HG03575 (cell line): ENCODE data around the gene CYBC1.

Experiments used
- ATAC-seq: cut with Tn5 transposase; IDR thresholded peaks from one replicate; pipeline ENCODE4 v1.9.1; 2021; ENCODE audit not compliant: unreplicated experiment, insufficient number of reproducible peaks, low FRiP score; ENCODE audit errors: extremely low read depth

Gene CYBC1

GRCh38 chr17:82450357-82451106 is at the start of gene CYBC1:
CYBC1 (minus strand) TSS chr17:82450752; CDS start chr17:82449254, 1,498 bp downstream.
- no peak for ATAC-seq

- ATAC-seq = no peak
Observed at GRCh38 chr17:82497483-82498405, 47.2 kb upstream of the CYBC1 start.

GRCh38 chr17:82496529-82497434 is 46.2 kb upstream of the CYBC1 start:
- ATAC-seq = no peak

- no peak for ATAC-seq
Observed at GRCh38 chr17:82495844-82496528, 45.4 kb upstream of the CYBC1 start.

- no peak for ATAC-seq
Observed at GRCh38 chr17:82494236-82495055, 43.9 kb upstream of the CYBC1 start.

- no peak for ATAC-seq
Observed at GRCh38 chr17:82493226-82493781, 42.8 kb upstream of the CYBC1 start.

- no peak for ATAC-seq
Observed at GRCh38 chr17:82492643-82493225, 42.2 kb upstream of the CYBC1 start.

- no peak for ATAC-seq
Observed at GRCh38 chr17:82491533-82491932, 41.0 kb upstream of the CYBC1 start.

- ATAC-seq = no peak
Observed at GRCh38 chr17:82491196-82491530, 40.6 kb upstream of the CYBC1 start.

GRCh38 chr17:82490512-82491195 is 40.1 kb upstream of the CYBC1 start:
- no peak for ATAC-seq

GRCh38 chr17:82489851-82490511 is 39.4 kb upstream of the CYBC1 start:
- no peak for ATAC-seq

- ATAC-seq = no peak
Observed at GRCh38 chr17:82489117-82489516, 38.6 kb upstream of the CYBC1 start.

- no peak for ATAC-seq
Observed at GRCh38 chr17:82487910-82488309, 37.4 kb upstream of the CYBC1 start.

GRCh38 chr17:82486231-82487094 is 35.9 kb upstream of the CYBC1 start:
- ATAC-seq = no peak

- no peak for ATAC-seq
Observed at GRCh38 chr17:82483836-82484235, 33.3 kb upstream of the CYBC1 start.
